NCI-H128 (cell line): Measurements from ENCODE around the gene AAMP.
"Not testable (repeated sequence)": the region's sequence is repeated elsewhere in the genome, so short reads cannot be mapped to it uniquely, and the experiment has no call there.

Source experiments
- DNase-seq: peaks from one replicate; lab custom pipeline; 2025; ENCODE audit not compliant: unreplicated experiment; lab: John Stamatoyannopoulos, UW

AAMP gene

GRCh38 chr2:218269900-218270720, at the start of gene AAMP, which contains the start of gene PNKD:
Gene AAMP (minus strand): TSS chr2:218270137. CDS start chr2:218270086, 51 bp downstream.
Gene PNKD (plus strand): TSS chr2:218270519. CDS start chr2:218270536, 17 bp downstream.
- DNase-seq: peak; percentile 95

- DNase-seq: no peak
Observed at GRCh38 chr2:218318241-218318640, 48.3 kb upstream of the AAMP start.

GRCh38 chr2:218317835-218318234, 47.9 kb upstream of the AAMP start:
- DNase-seq: no peak

- no peak for DNase-seq
Observed at GRCh38 chr2:218317303-218317630, 47.3 kb upstream of the AAMP start.

- no peak for DNase-seq
Observed at GRCh38 chr2:218315397-218315796, 45.5 kb upstream of the AAMP start.

GRCh38 chr2:218314764-218315163, 44.8 kb upstream of the AAMP start:
- not testable (repeated sequence) for DNase-seq

GRCh38 chr2:218313356-218313755, 43.4 kb upstream of the AAMP start:
- no peak for DNase-seq

GRCh38 chr2:218312267-218312756, 42.4 kb upstream of the AAMP start:
- no peak for DNase-seq

- DNase-seq: not testable (repeated sequence)
Observed at GRCh38 chr2:218311541-218312266, 41.8 kb upstream of the AAMP start.

GRCh38 chr2:218310853-218311540, 41.1 kb upstream of the AAMP start:
- DNase-seq: no peak

GRCh38 chr2:218307415-218308090, 37.6 kb upstream of the AAMP start:
- DNase-seq: no peak

- DNase-seq: no peak
Observed at GRCh38 chr2:218306184-218306920, 36.4 kb upstream of the AAMP start.

- no peak for DNase-seq
Observed at GRCh38 chr2:218305383-218305782, 35.4 kb upstream of the AAMP start.

- peak; percentile 60 for DNase-seq
Observed at GRCh38 chr2:218301176-218301819, 31.4 kb upstream of the AAMP start.

GRCh38 chr2:218300141-218300540, 30.2 kb upstream of the AAMP start:
- DNase-seq: no peak

GRCh38 chr2:218298314-218298875, 28.5 kb upstream of the AAMP start:
- no peak for DNase-seq

- no peak for DNase-seq
Observed at GRCh38 chr2:218296847-218297246, 26.9 kb upstream of the AAMP start.

- no peak for DNase-seq
Observed at GRCh38 chr2:218296200-218296599, 26.3 kb upstream of the AAMP start.

GRCh38 chr2:218295029-218295428, 25.1 kb upstream of the AAMP start:
- DNase-seq: no peak
